IPS-NIHi7 (cell line): ENCODE results near the gene NOXA1.
"Not testable (repeated sequence)": the region's sequence is repeated elsewhere in the genome, so short reads cannot be mapped to it uniquely, and the experiment has no call there.

Source experiments
- DNase-seq: peaks from one replicate; pipeline ENCODE4 v3.0.0; 2012; ENCODE audit warnings: mixed read lengths; ENCODE audit errors: extremely low spot score

NOXA1 gene

GRCh38 chr9:137422604-137423513 lies at the start of gene NOXA1, which contains the start of gene EXD3:
NOXA1 (plus strand) TSS chr9:137423393; CDS start chr9:137423530, 137 bp downstream.
EXD3 (minus strand) TSS chr9:137423162; CDS start chr9:137395357, 27,805 bp downstream.
- peak; percentile 98 for DNase-seq

- no peak for DNase-seq
These were observed 49.6 kb upstream of the NOXA1 start for GRCh38 chr9:137373611-137373980.

GRCh38 chr9:137374131-137374845 lies 48.9 kb upstream of the NOXA1 start:
- no peak for DNase-seq

- no peak for DNase-seq
These were observed 47.7 kb upstream of the NOXA1 start for GRCh38 chr9:137375321-137376058.

- no peak for DNase-seq
These were observed 46.8 kb upstream of the NOXA1 start for GRCh38 chr9:137376386-137376785.

GRCh38 chr9:137378688-137379410 lies 44.3 kb upstream of the NOXA1 start:
- DNase-seq: not testable (repeated sequence)

- no peak for DNase-seq
These were observed 43.4 kb upstream of the NOXA1 start for GRCh38 chr9:137379761-137380161.

- no peak for DNase-seq
These were observed 43.0 kb upstream of the NOXA1 start for GRCh38 chr9:137380171-137380570.

GRCh38 chr9:137380606-137381005 lies 42.6 kb upstream of the NOXA1 start:
- DNase-seq: no peak

- DNase-seq: no peak
These were observed 41.4 kb upstream of the NOXA1 start for GRCh38 chr9:137381501-137382443.

- no peak for DNase-seq
These were observed 40.6 kb upstream of the NOXA1 start for GRCh38 chr9:137382444-137383080.

- no peak for DNase-seq
These were observed 40.0 kb upstream of the NOXA1 start for GRCh38 chr9:137383081-137383783.

- no peak for DNase-seq
These were observed 39.1 kb upstream of the NOXA1 start for GRCh38 chr9:137383784-137384756.

- DNase-seq: no peak
These were observed 38.0 kb upstream of the NOXA1 start for GRCh38 chr9:137385061-137385655.

GRCh38 chr9:137386507-137387113 lies 36.6 kb upstream of the NOXA1 start:
- not testable (repeated sequence) for DNase-seq

GRCh38 chr9:137387114-137387890 lies 35.9 kb upstream of the NOXA1 start:
- no peak for DNase-seq
